Mesendoderm (in vitro differentiated cells): ENCODE measurements around the gene PPP1R14C.

Source experiments
- DNase-seq: peaks from one replicate; pipeline ENCODE4 v3.0.0; 2013
- H2AK5ac ChIP-seq: 2 replicates; pipeline ENCODE4 v1.6.1; 2013; ENCODE audit warnings: low read length, inconsistent platforms
- H2BK120ac ChIP-seq: 2 replicates; pipeline ENCODE4 v1.6.1; 2013; ENCODE audit warnings: low read depth, mild to moderate bottlenecking, low read length, moderate library complexity, mixed read lengths
- H2BK15ac ChIP-seq: replicated peaks from 2 replicates; pipeline ENCODE4 v1.6.1; 2013; ENCODE audit warnings: low read depth, mild to moderate bottlenecking, moderate library complexity
- H2BK5ac ChIP-seq: 2 replicates; pipeline ENCODE4 v1.6.1; 2013; ENCODE audit warnings: low read length, inconsistent platforms
- H3K18ac ChIP-seq: 2 replicates; pipeline ENCODE4 v1.6.1; 2013; ENCODE audit warnings: mild to moderate bottlenecking, low read length, mixed read lengths
- H3K23ac ChIP-seq: one replicate; pipeline ENCODE4 v1.6.1; 2013; ENCODE audit warnings: low read length
- H3K27ac ChIP-seq: 2 replicates; pipeline ENCODE4 v1.5.1; 2013; ENCODE audit warnings: low read depth, mild to moderate bottlenecking, inconsistent platforms, low read length, moderate library complexity
- H3K27me3 ChIP-seq: 2 replicates; pipeline ENCODE4 v1.6.1; 2013; ENCODE audit warnings: low read length, control low read depth, mild to moderate bottlenecking, inconsistent platforms; ENCODE audit not compliant: insufficient read depth, poor library complexity
- H3K36me3 ChIP-seq: 2 replicates; pipeline ENCODE4 v1.6.1; 2013; ENCODE audit warnings: low read length, inconsistent platforms; ENCODE audit not compliant: control insufficient read depth, insufficient read depth
- H3K4ac ChIP-seq: one replicate; pipeline ENCODE4 v1.6.1; 2013; ENCODE audit warnings: low read depth, mild to moderate bottlenecking, low read length, moderate library complexity
- H3K4me1 ChIP-seq: 2 replicates; pipeline ENCODE4 v1.6.1; 2013; ENCODE audit warnings: low read depth, low read length, inconsistent platforms; ENCODE audit not compliant: control insufficient read depth
- H3K4me2 ChIP-seq: 2 replicates; pipeline ENCODE4 v1.6.1; 2013; ENCODE audit warnings: low read length
- H3K4me3 ChIP-seq: 2 replicates; pipeline ENCODE4 v1.5.1; 2013; ENCODE audit warnings: mild to moderate bottlenecking, low read length
- H3K56ac ChIP-seq: one replicate; pipeline ENCODE4 v1.6.1; 2013; ENCODE audit warnings: low read length
- H3K79me1 ChIP-seq: 2 replicates; pipeline ENCODE4 v1.6.1; 2013; ENCODE audit warnings: low read length, inconsistent platforms
- H3K79me2 ChIP-seq: 2 replicates; pipeline ENCODE4 v1.6.1; 2013; ENCODE audit warnings: mild to moderate bottlenecking, low read length; ENCODE audit not compliant: control insufficient read depth, insufficient read depth
- H3K9ac ChIP-seq: 2 replicates; pipeline ENCODE4 v1.6.1; 2013; ENCODE audit warnings: low read length, inconsistent platforms
- H4K5ac ChIP-seq: one replicate; pipeline ENCODE4 v1.6.1; 2013; ENCODE audit warnings: low read length
- H4K8ac ChIP-seq: one replicate; pipeline ENCODE4 v1.6.1; 2013; ENCODE audit warnings: low read depth, mild to moderate bottlenecking, control low read depth, low read length, moderate library complexity
- WGBS: extraction: QIAGEN DNeasy Blood & Tissue Kit; methylation state at CpG from one replicate; pipeline ENCODE4 v1.1.7; 2013; ENCODE audit warnings: low lambda C conversion rate, missing lambda C conversion rate; ENCODE audit not compliant: insufficient coverage; ENCODE audit errors: extremely low coverage; 5-methylcytosine and 5-hydroxymethylcytosine counted together

Gene PPP1R14C

GRCh38 chr6:150100745-150101144 is 42.1 kb upstream of the PPP1R14C start:
- Histone ChIP-seq H2BK5ac (no peak overlapping the region), H3K27me3 (no peaks in the 10 kb centered on the region), H3K23ac (no peak overlapping the region), H3K79me1 (no peaks in the 10 kb centered on the region), H3K27ac (no peak overlapping the region), H2AK5ac (no peak overlapping the region), H3K79me2 (no peaks in the 10 kb centered on the region), H3K4me3 (no peak overlapping the region), H3K4me1 (no peaks in the 10 kb centered on the region), H3K18ac (no peak overlapping the region), H3K9ac (no peak overlapping the region), H4K5ac (no peak overlapping the region), H3K56ac (no peak overlapping the region), H2BK15ac (no peak overlapping the region), H3K36me3 (no peaks in the 10 kb centered on the region), H3K4ac (no peak overlapping the region), H2BK120ac (no peak overlapping the region), H4K8ac (no peak overlapping the region), H3K4me2 (no peak overlapping the region)
- DNase-seq = no peak
- WGBS = no CpG with 5 or more reads among the region's 19 CpGs

- Histone ChIP-seq H3K18ac (no peak overlapping the region), H2BK5ac (no peak overlapping the region), H3K56ac (no peak overlapping the region), H3K4ac (no peak overlapping the region), H3K4me1 (no peaks in the 10 kb centered on the region), H3K4me2 (no peak overlapping the region), H4K8ac (no peak overlapping the region), H2BK120ac (no peak overlapping the region), H3K79me2 (no peaks in the 10 kb centered on the region), H3K27me3 (no peaks in the 10 kb centered on the region), H3K79me1 (no peaks in the 10 kb centered on the region), H2AK5ac (no peak overlapping the region), H4K5ac (no peak overlapping the region), H3K9ac (no peak overlapping the region), H3K27ac (no peak overlapping the region), H3K23ac (no peak overlapping the region), H3K36me3 (no peaks in the 10 kb centered on the region), H2BK15ac (no peak overlapping the region), H3K4me3 (no peak overlapping the region)
- no CpG with 5 or more reads among the region's 4 CpGs for WGBS
- no peak for DNase-seq
Observed at GRCh38 chr6:150102750-150103270, 40.0 kb upstream of the PPP1R14C start.

DNA sequence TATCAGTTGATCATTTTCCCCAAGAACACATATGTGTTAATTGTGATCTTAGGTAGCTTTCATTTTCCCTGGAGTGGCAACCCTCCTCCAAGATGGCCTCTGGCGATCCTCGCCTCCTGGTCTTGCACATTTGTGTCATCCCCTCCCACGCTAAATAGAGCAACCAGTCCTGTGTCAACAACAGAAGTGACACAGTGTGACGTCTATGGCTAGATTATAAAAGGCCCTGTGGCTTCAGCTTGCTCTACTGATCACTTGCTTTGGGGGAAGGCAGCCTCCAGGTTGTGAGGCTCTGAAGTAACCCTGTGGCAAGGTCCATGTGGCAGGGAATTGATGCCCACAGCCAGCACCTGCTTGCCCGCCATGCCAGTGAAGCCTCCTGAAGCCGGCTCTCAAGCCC is 30.6 kb upstream of the PPP1R14C start:
- Histone ChIP-seq H3K79me1 (no peaks in the 10 kb centered on the region), H3K79me2 (no peaks in the 10 kb centered on the region), H3K27ac (no peak overlapping the region), H4K5ac (no peak overlapping the region), H3K27me3 (no peaks in the 10 kb centered on the region), H3K18ac (no peak overlapping the region), H2BK5ac (no peak overlapping the region), H3K4me2 (no peak overlapping the region), H3K4ac (no peak overlapping the region), H3K36me3 (no peaks in the 10 kb centered on the region), H2AK5ac (no peak overlapping the region), H3K4me3 (no peak overlapping the region), H3K23ac (no peak overlapping the region), H3K9ac (no peak overlapping the region), H3K4me1 (no peaks in the 10 kb centered on the region), H2BK15ac (no peak overlapping the region), H3K56ac (no peak overlapping the region), H4K8ac (no peak overlapping the region), H2BK120ac (no peak overlapping the region)
- WGBS = no CpG with 5 or more reads among the region's 6 CpGs
- DNase-seq = no peak

GRCh38 chr6:150115769-150116168 is 27.1 kb upstream of the PPP1R14C start:
- no peaks in the 10 kb centered on the region for H3K36me3 ChIP-seq
- no peaks in the 10 kb centered on the region for H3K79me1 ChIP-seq
- H3K79me2 ChIP-seq = no peaks in the 10 kb centered on the region
- H2AK5ac ChIP-seq = no peak overlapping the region
- no peak overlapping the region for H3K56ac ChIP-seq
- DNase-seq = no peak
- H4K5ac ChIP-seq = no peak overlapping the region
- H3K4me3 ChIP-seq = no peak overlapping the region
- H3K27me3 ChIP-seq = no peaks in the 10 kb centered on the region
- no peaks in the 10 kb centered on the region for H3K4me1 ChIP-seq
- H2BK120ac ChIP-seq = no peak overlapping the region
- no CpG with 5 or more reads among the region's 25 CpGs for WGBS
- no peak overlapping the region for H3K18ac ChIP-seq
- no peak overlapping the region for H2BK15ac ChIP-seq
- H2BK5ac ChIP-seq = no peak overlapping the region
- H3K4me2 ChIP-seq = no peak overlapping the region
- no peak overlapping the region for H3K23ac ChIP-seq
- H3K9ac ChIP-seq = no peak overlapping the region
- H3K27ac ChIP-seq = no peak overlapping the region
- H4K8ac ChIP-seq = no peak overlapping the region
- no peak overlapping the region for H3K4ac ChIP-seq

DNA sequence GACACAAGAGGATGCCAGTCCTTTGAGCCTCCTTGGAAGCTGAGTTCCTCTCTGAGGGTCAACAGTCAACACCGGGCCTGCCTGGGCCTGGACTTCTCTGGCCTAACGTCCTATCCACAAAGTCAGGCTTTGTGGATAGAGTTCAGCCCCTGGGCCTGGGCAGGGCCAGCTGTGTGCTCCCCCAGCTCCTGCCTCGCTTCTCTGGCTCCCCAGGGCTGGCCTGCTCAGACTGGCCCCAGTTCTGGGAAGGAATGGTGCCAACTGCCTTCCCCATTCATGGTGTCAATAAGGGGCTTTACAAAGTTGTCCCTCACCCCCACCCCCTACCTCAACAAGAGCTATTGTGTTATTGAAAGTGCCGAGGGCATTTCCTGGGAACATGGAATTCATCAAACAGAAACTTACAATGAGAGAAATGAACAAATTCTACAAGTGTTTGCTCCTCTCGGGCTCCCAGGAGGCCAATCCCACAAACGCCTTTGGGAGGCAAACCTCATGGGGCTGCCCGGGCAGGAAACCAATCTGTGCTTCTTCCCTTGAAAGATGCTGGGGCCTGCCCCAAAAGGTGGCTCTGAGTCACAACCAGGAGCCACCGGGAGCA is 26.5 kb upstream of the PPP1R14C start:
- no peak overlapping the region for H2BK120ac ChIP-seq
- no peak overlapping the region for H3K4me3 ChIP-seq
- H4K8ac ChIP-seq = no peak overlapping the region
- no peak overlapping the region for H2BK15ac ChIP-seq
- H3K56ac ChIP-seq = no peak overlapping the region
- H2BK5ac ChIP-seq = no peak overlapping the region
- H3K18ac ChIP-seq = no peak overlapping the region
- H3K9ac ChIP-seq = no peak overlapping the region
- no peaks in the 10 kb centered on the region for H3K27me3 ChIP-seq
- no CpG with 5 or more reads among the region's 8 CpGs for WGBS
- no peak for DNase-seq
- no peaks in the 10 kb centered on the region for H3K79me1 ChIP-seq
- H3K79me2 ChIP-seq = no peaks in the 10 kb centered on the region
- no peak overlapping the region for H3K4me2 ChIP-seq
- no peaks in the 10 kb centered on the region for H3K36me3 ChIP-seq
- no peak overlapping the region for H3K27ac ChIP-seq
- no peak overlapping the region for H3K23ac ChIP-seq
- H3K4me1 ChIP-seq = no peaks in the 10 kb centered on the region
- no peak overlapping the region for H4K5ac ChIP-seq
- no peak overlapping the region for H3K4ac ChIP-seq
- H2AK5ac ChIP-seq = no peak overlapping the region

DNA sequence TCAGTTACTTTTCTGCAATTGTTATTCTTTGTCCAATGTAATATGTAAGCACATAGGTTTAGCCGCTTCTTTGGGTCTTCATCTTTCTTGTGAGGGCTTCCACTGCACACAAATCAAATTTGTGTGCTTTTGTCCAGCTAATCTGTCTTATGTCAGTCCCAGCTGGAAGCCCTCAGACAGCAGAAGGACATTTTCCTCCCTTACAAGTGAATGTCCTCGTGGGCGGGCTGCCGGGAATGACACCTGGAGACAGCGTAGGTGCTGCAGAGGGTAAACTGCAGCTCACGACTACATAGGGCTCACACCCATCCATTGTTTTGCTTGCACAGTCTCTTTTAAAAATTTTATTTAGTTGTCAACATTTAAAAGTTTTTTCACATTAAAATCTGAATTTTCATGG is 24.6 kb upstream of the PPP1R14C start:
- Histone ChIP-seq H3K79me1 (no peaks in the 10 kb centered on the region), H3K56ac (no peak overlapping the region), H2BK15ac (no peak overlapping the region), H4K5ac (no peak overlapping the region), H3K79me2 (no peaks in the 10 kb centered on the region), H4K8ac (no peak overlapping the region), H3K4me3 (no peak overlapping the region), H3K4ac (no peak overlapping the region), H3K4me2 (no peak overlapping the region), H2AK5ac (no peak overlapping the region), H3K23ac (no peak overlapping the region), H3K9ac (no peak overlapping the region), H3K18ac (no peak overlapping the region), H2BK5ac (no peak overlapping the region), H2BK120ac (no peak overlapping the region), H3K4me1 (no peaks in the 10 kb centered on the region), H3K27ac (no peak overlapping the region), H3K36me3 (no peaks in the 10 kb centered on the region), H3K27me3 (no peaks in the 10 kb centered on the region)
- no CpG with 5 or more reads among the region's 6 CpGs for WGBS
- no peak for DNase-seq
